Upper lobe of left lung (tissue), 4 donors: ENCODE results near the gene GAL.

Experiments
- POLR2A ChIP-seq, 4 donors: fragments of 450-650 bp; IDR thresholded peaks; one replicate each; pipeline ENCODE4 v1.5.1; 2016 to 2017; ENCODE audit warnings: antibody characterized with exemption in 4 of 4, mild to moderate bottlenecking in 2 of 4
- POLR2AphosphoS5 ChIP-seq, 2 donors: sonication (generic); formaldehyde crosslinking; IDR thresholded peaks; one replicate each; pipeline ENCODE4 v1.5.1; 2017; ENCODE audit warnings: antibody characterized with exemption in 2 of 2

DNA sequence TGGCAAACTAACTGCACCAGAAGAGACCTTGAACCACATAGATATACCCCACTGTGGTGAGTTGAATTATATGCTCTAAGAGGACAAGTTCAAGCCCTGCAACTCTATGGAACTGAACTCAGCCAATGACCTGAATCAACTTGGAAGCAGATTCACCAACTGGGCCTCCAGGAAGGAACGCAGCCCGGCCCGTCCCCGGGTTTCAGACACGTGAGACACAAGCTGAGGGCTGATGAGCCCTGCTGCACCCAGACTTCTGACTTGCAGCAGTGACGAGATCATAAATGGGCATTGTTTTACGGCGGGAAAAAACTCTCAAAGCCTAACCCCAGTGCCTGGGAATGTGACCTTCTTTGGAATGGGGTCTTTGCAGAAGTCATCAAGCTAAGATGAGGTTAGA, 28.5 kb upstream of the GAL start:
- TF ChIP-seq POLR2A (IDR thresholded peaks at IDR 0.05) (no peak), POLR2AphosphoS5 (IDR thresholded peaks at IDR 0.05) (no peak)
